Body of pancreas (tissue), 4 donors: ENCODE data around the gene SEMA6A.

Source experiments
- CTCF ChIP-seq, 7 experiments: fragments of 450-650 bp in 4 of 7; fragments of 200-600 bp in 3 of 7; sonication (generic) in 3 of 7; IDR thresholded peaks; one replicate each; pipeline ENCODE4 v1.5.1; 2016 to 2019; ENCODE audit warnings: antibody characterized with exemption in 7 of 7
- POLR2A ChIP-seq, 3 donors: fragments of 450-650 bp; IDR thresholded peaks; one replicate each; pipeline ENCODE4 v1.6.1; 2016; ENCODE audit warnings: antibody characterized with exemption in 3 of 3, mild to moderate bottlenecking in 2 of 3

DNA sequence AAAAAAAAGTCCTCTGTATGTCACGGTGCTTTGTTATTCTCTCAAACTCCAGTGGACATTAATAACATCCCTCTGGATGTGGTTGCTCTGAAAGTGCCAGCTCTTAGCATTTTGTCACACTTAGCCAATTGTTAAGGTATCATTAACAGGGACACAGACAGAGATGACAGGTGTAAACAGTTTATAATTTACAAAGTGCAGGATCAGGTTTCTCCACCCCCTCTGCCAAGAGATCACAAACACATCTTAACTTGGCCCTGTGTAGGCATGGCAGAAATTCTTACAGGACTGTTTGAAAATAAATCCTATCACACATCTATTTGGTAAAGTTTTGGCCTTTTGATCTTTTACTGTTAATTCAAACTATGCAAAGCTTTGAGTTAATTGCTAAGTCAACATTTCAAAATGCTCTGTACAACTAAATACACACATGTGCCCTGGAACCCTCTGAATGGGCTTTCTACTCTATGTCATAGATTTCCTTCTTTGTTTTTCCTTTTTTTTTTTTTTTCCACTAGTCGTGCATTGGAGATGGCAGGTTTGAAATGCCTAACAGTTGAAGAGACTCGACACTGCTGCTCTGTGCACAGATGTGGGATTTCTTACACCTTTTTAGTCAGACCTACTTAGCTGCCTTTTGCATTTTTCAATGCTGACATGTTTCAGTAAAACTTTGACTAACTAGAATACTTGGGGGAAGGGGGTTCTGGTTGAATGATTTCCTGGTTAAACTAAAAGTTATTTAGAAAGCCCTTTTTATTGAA, 41.7 kb downstream of the SEMA6A start:
- TF ChIP-seq CTCF (IDR thresholded peaks at IDR 0.05) (no peak), POLR2A (IDR thresholded peaks at IDR 0.05) (no peak)
